Eye (tissue), 1 donor: ENCODE results near the gene PRMT5.
"Not testable (repeated sequence)": the region's sequence is repeated elsewhere in the genome, so short reads cannot be mapped to it uniquely, and the experiment has no call there.

Source experiments
- DNase-seq: peaks from one replicate; pipeline ENCODE4 v3.0.0-alpha.2; 2015

Gene PRMT5

DNA sequence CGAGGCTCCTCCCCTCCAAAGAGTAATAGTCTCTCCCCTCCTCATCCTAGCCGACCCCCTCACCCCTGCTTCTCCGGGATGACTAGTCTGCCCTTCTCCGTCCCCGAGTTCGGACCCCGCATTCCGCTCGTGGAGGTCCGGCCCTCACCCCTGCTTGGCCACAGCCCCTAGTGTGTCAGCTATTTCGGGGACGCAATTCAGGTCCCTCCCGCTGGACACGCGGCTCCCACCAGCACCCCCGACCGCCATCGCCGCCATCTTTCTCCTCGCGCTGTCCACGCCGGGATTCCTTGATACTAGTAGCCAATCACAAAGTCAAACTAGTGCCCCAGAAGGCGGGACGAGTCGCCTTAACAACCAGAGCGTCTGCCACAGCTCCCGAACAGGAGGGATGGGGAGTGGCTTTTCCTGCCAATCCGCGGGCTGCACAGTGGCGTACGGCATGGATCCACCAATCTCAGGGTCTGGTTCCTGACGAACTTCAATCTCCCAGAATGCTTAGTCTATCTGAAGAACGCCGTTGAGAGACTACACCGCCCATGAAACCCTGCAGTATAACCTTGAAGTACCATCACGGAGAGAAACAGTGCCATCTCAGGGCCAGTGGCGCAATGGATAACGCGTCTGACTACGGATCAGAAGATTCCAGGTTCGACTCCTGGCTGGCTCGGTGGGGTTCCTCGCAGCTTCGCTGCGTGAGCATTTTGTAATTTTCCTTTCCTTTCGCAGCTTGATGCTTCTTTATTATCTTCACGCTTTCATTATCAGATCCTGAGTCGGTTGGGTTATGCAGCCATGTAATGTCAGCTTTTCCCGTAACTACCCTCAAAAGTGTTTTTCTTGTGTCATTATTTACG, at the start of gene PRMT5:
Gene PRMT5, minus strand, starts transcription at position 273 of the 857 bp plus-strand sequence. Its CDS starts 15 bp downstream, at position 258.
- peak; percentile 100 for DNase-seq

- no peak for DNase-seq
These were observed 49.3 kb upstream of the PRMT5 start for GRCh38 chr14:22978487-22978837.

GRCh38 chr14:22977684-22978486, 48.7 kb upstream of the PRMT5 start:
- peak; percentile 93 for DNase-seq

- no peak for DNase-seq
These were observed 48.2 kb upstream of the PRMT5 start for GRCh38 chr14:22977434-22977683.

DNA sequence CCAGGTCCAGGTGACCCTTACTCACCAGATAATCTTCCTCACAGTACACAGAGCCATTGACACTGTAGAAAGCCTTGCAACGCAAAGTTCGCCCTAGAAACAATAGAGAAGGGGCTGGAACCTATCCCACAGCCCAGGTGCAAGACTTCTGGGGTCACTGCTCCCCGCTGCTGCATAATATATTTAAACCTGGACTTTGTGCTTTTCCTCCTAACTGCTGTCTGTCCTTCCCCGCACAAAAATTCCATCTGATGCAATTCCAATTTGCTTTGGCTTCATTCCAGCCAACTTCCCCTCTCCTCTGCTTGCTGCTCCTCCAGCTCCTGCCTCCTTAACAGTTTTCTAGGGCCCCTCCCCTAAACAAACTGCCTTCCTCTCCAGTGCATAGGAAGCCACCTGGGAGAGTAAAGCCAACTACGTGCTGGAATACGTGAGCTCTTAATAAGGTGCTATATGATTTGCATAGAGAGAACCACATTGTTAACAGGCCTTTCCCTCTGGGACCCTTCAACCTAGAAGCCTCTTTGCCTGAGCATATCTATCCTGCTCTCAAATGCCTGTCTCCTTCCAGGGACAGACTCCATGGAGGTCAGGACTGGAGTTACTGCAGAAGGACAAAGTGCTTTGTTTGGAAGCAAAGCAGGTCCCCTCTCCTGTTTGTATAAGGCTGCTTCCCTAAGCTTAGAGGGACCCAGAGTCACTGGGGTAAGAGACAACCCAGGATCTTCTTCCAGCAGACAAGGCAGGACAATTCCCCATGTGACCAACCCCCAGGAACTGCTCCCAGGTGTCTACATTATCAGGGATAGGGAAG, 47.7 kb upstream of the PRMT5 start:
- DNase-seq = peak; percentile 50

GRCh38 chr14:22974530-22975313, 45.5 kb upstream of the PRMT5 start:
- no peak for DNase-seq

DNA sequence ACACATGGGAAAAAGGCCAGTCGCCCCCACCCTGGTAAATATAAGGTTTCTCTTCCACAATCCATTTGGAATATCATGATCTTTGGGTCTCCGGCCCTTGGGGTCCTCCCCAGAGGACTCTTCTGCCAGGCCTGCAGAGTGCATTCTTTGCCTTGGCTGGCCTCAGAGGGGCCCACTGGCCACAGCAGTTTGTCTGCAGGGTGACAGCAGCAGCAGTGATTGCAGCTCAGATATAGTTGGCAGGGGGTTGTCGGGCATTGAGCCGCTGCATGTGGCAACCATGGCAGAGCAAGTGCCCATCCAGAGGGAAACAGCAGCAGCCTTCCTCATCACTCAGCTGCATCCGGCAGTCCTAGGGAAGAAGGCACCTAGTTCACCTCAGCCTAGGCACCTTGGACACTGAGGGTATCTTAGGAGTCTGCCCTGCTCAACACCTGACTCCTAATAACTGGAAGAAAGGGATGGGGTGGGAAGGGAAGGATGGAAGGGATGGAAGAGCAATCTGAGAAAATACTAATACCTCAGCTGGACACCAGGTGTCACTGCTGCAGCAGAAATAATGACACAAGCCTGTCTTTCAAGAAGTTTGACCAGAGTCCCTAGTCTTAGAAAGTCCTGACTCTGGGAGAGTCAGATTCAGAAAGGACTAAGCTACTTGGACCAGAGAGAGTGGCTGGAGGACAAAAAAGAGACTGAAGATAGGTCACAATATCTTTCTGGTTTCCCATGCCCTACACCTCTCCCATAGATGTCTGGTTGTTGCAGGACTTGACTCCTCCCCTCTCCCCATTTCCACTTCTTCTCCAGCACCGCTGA, 44.2 kb upstream of the PRMT5 start:
- DNase-seq = peak; percentile 86

DNA sequence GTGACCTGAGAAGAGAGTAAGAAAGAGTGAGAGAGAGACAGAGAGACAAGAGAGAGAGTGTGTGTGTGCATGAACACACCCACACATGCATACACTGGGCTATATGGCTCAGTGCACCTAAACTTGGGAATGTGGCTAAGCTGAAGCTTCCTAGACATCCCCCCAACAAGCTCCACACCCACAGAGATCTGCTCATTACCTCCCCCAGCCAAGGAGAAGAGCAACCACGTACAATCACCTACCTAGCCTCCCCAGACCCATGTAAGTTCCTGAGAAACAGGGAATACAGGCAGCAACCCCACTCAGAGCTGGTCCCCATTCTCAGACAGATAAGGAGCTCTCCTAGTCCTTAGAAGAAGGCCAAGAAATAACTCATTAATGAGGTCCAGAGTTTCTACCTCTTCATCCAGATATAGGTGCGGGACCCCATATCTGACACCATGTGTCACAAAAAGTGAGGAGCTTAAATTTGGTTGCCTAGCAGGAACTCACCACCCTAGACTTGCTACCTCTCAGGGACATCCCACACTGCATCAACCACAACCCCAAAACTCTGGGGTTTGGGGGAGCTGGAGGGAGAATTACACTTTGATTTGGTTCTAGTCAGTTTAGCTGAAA, 43.2 kb upstream of the PRMT5 start:
- no peak for DNase-seq

DNA sequence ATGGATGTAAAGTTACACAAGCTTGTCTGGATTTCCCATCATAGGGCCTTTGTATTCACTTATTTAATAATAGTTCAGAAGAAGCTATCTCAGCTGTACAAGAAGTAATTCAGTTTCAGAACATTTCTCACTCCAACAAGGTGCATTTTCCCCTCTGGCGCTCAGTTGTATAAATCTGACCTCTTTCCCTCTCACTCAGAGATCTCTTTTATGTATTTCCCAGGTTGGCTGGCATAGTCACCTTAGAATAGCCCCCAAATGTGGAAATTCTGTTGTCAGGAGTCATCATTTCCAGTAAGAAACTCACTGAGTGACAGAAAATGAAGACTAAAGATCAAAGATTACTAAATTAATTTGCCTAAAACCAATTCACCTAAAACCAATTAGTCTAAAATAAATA, 42.0 kb upstream of the PRMT5 start:
- no peak for DNase-seq

DNA sequence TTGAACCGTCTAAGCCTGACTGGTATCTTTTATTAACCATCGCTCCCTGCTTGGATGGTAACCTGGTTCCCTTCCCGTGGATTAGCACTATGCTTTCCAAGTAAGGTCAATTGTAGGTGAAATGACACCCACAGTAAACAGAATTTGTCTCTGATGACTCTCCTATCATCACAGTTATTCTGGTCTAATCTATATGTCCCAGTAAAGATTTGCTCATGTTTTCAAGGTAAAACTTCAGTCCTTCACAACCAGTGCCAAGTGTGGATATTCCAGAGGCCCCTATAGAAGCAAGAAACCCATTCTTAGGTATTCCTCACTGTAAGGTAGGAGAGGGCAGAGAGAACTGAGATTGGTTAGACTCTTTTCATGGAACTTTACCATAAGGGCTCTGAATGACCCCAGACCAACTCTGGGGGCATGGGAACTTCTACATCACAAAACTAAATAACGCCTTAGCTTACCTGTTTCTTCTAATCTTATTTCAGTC, 37.6 kb upstream of the PRMT5 start:
- DNase-seq = no peak

GRCh38 chr14:22965916-22966782, 37.0 kb upstream of the PRMT5 start:
- DNase-seq = not testable (repeated sequence)

DNA sequence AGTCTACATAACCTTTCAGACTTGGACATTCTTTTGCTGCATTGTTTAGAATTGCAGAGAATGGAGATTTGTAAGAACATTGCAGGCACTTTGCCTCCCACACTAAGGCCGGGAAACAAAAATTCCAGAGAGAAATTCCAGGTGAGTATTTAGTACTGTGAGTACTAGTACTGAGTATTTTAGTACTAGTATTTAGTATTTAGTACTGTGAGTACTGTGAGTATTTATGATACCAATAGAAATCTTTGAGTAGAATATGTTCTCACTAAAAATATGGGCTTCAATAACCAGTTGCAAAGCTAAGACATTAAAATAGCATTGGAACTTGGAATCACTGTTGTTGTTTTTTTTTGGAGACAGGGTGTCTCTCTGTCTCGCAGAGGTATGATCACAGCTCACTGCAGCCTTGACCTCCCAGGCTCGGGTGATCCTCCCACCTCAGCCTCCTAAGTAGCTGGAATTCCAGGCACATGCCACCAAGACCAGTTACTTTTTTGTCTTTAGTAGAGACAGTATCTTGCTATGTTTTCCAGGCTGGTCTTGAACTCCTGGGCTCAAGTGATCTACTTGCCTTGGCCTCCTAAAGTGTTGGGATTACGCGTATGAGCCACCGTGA, 33.0 kb upstream of the PRMT5 start:
- no peak for DNase-seq

DNA sequence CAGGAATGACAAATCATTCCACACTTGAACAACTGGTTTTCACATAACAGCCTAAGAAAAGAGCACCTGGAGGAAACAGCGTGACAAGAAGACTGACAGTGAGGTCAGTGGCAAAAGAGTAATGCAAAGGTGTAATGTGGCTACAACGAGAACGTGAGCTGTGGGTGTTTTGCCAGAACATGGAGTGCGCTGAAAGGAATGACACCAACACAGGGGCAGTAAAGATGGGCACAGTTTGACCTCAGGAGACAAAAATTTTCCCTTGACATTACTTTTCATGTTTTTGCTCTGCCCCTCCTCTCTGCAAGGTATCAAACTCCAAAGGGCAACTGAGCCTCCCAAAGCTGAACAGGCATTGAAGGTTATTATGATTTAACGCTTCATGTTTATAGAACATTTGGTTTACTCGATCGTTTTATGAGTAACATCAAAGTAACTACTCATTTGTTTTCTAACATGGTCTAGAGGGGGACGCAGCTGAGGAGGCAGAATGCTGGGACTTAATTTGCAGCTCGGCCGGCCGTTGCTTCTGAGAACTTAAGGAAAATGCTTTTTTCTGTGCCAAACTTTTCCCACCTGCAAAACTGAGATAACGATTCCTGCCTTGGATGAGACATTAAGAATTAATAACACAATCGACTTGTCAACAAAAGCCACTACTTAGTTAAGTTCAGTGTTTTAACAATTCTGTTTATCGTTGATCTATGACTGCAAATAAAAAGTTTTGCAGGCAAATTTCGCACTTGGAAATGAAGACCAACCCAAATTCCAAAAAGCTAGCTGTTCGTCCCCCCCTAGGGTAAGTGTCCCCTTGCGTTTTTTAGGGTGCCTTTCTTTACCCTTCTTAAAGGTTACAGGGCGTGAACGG, 26.8 kb upstream of the PRMT5 start:
- no peak for DNase-seq

- DNase-seq = no peak
These were observed 23.2 kb upstream of the PRMT5 start for GRCh38 chr14:22952418-22952817.

DNA sequence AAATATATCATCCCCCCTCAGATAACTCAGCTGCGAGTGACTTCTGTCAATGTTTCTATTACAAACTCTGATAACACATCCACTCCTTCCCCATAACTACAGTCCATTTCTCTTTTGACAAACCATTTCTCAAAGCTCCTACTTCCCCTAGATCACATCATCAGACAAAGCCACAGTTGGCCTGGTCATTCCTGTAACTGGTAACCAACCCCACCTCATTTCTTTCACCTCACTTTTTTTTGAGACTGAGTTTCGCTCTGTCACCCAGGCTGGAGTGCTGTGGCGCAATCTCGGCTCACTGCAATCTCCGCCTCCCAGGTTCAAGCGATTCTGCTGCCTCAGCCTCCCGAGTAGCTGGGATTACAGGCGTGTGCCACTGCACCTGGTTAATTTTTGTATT, 22.6 kb upstream of the PRMT5 start:
- not testable (repeated sequence) for DNase-seq

GRCh38 chr14:22945642-22946041, 16.5 kb upstream of the PRMT5 start:
- DNase-seq = no peak

DNA sequence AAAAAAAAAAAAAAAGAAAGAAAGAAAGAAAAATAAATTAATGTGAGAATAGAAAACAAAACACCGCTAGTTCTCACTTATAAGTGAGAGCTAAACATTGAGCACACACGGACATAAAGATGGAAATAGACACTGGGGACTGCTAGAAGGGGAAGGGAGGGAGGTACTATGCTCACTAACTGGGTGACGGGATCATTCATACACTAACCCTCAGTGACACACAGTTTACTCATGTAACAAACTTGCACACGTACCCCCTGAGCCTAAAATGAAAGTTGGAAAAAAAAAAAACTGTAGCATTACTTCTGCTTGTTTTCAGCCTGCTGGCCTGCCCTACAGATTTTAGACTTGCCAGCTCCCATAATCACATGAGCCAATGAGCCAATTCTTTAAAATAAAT, 10.5 kb upstream of the PRMT5 start:
- DNase-seq = no peak

GRCh38 chr14:22935156-22935555, 6.0 kb upstream of the PRMT5 start:
- no peak for DNase-seq

DNA sequence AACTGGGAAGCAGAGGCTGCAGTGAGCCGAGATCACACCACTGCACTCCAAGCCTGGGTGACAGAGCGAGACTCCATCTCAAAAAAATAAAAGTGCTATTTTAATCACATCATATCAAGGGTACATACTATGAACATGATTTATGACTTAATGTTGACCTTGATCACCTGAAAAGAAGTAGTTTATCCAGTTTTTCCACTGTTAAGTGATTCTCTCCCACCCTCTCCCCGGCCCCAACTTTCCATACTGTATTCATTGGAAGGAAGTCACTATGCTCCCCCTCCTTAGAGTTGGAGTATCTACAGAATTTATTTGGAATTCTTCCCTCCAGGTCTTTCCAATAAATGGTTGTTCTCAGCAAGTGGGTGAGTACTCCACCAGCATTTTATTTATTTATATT, 3.0 kb upstream of the PRMT5 start:
- DNase-seq = no peak
